ELR (cell line): ENCODE results near the gene CXorf58.
A peak's percentile ranks its signal among the peaks of the same experiment; 100 is the strongest.
"Not testable (repeated sequence)": the region's sequence is repeated elsewhere in the genome, so short reads cannot be mapped to it uniquely, and the experiment has no call there.

ENCODE experiments used
- DNase-seq: peaks from one replicate; pipeline ENCODE4 v3.0.0-alpha.2; 2015; ENCODE audit warnings: low read depth

CXorf58 gene, protein sequence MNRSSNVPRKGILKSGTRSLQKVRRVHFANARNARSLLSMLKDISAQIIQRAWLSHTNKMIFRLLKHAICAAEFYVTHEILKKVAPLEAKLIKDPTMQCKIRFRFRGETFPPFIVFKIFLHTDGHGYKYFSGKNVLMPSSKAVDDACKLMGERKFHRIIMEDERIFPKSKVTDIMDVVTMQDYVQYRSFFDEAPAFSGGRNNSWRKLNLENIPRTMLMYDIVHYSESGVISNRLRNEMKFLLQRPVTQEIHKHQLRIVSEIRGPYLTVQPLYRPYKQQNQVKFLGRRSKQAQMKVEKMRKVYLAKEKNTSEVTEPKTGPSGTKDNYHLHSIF

DNA sequence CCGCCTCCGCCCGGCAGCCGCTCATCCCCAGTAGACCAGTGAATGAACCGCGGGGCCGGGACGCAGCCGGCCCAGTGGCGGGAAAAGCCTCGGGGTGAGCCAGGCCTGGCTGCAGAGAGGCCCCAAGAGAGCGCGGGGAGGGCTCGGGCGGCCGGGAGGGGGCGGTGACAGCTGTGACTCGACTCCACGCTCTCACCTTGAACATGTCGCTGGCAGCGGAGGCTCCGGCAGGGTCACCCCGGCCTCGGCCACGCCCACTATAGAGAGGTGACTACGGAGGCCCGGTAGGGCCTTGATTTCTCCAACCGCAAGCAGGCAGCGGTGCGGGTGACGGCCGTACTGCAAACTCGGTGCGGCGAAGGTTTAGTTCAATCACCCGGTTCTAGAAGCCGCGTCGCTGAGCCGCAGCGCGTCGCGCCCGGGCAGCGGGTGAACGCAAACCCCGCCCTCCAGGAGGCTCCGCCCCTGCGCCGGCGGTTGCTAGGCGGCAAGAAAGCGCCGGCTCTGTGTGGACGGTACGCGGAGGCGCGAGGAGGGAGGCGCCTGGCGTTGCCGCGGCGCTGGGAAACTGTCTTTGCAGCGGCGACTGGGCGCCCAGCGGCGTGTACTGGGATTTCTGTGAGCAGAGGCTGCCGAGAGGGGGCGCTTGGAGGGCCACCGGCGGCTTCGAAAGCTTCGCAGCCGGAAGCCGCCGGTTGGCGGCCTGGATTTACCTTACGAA is at the start of gene CXorf58, which contains the start of gene APOO:
CXorf58 (plus strand) TSS at position 509 of the 721 bp plus-strand sequence. CDS start 2,297 bp downstream, outside the sequence.
APOO (minus strand) TSS at position 441 of the 721 bp plus-strand sequence; CDS start at position 205, 236 bp downstream.
- peak; percentile 90 for DNase-seq

DNA sequence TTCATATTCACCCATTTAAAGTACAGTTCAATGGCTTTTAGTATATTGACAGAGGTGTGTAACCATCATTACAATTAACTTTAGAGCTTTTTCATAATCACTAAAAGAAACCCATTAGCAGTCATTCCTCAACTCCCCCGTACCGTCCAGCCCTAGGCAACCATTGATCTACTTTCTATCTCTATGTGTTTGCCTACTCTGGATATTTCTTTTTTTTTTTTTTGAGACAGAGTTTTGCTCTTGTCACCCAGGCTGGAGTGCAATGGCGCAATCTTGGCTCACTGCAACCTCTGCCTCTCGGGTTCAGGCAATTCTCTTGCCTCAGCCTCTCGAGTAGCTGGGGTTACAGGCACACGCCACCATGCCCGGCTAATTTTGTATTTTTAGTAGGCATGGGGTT is 48.6 kb upstream of the CXorf58 start:
- not testable (repeated sequence) for DNase-seq

GRCh38 chrX:23861215-23861896 is 46.5 kb upstream of the CXorf58 start:
- DNase-seq, result no peak

GRCh38 chrX:23861952-23862351 is 45.9 kb upstream of the CXorf58 start:
- DNase-seq, result not testable (repeated sequence)

DNA sequence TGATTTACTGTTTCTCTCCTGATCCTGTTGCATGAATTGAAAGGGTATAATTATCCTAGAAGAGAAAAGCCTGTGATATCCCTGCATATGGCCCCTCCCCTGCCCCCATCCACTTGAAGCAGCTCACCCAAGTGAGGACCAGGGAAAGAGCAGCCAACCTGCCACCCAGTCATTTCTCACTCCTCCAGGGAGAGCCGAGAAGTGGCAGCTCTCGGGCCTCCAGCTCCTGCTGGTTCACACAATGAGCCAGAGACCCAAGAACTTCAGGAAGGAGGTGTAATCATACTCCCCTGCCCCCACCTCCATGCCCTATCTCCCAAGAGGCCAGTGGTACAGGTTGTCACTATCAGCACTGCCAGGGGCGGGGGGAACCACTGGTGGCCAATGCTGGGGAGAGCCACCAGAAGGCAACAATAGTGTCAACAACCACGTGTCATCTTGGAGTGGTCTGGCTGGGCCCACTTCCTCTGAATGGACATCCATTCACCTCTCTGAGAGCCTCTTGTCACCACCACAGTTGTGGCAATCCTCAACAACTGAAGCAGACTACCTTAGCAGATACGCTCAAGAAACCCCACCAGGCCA is 43.0 kb upstream of the CXorf58 start:
- no peak for DNase-seq

- DNase-seq, result no peak
Measured at GRCh38 chrX:23870041-23870440, 37.8 kb upstream of the CXorf58 start.

DNA sequence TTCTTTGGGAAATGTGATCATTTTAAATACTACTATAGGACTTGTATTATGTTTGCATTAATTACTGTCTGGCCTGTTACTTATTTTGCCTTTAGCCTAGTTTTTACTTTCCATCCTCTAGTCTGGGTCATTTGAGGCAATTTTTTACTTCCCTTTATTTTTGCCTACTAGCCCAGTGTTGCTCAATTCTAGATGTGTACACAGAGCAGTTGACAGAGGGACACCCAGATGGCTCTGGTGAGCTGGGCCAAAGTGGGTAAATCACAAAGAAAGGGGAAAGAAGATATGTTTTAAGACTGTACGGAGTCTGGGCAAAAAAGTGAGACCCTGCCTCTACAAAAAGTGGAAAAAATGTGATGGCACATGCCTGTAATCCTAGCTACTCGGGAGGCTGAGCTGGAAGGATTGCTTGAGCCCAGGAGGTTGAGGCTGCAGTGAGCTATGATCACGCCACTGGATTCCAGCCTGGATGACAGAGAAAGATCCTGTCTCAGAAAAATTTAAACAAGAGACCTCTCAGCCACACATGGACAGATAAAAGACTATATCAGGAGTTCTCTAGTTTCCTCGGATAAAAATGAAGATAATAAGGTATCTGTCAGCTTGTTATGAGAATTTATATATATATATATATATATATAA is 35.8 kb upstream of the CXorf58 start:
- DNase-seq, result no peak

DNA sequence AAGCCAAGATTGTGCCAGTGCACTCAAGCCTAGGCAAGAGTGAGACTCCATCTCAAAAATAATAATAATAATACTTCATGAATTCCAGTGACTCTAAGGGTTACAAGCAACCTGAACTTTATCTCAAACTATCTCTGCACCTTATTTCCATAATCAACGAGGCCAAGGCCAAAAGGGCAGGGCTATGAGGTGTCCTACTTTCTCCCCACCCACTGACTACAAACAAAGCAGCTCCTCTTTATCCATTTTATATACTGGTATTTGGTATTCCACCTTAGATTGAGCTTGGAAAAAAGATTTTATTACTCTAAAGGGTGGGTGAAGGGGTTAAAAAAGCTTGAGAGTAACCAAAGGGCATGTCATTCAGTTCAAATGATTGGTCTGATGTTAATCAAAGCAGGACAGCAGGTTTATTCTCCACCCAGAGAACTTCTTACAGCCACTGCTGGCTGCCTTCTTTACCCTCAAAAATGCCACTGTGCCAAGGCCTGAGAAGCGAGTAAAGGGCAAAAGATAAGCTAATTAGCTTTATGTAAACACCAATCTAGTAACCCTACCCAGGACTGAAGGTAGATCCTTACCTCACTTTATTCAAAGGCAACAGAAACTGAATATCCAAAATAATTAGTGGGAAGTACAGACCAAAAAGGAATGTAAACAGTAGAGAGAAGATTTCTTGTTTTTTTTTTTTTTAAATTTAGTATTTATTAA is 28.3 kb upstream of the CXorf58 start:
- DNase-seq, result no peak

DNA sequence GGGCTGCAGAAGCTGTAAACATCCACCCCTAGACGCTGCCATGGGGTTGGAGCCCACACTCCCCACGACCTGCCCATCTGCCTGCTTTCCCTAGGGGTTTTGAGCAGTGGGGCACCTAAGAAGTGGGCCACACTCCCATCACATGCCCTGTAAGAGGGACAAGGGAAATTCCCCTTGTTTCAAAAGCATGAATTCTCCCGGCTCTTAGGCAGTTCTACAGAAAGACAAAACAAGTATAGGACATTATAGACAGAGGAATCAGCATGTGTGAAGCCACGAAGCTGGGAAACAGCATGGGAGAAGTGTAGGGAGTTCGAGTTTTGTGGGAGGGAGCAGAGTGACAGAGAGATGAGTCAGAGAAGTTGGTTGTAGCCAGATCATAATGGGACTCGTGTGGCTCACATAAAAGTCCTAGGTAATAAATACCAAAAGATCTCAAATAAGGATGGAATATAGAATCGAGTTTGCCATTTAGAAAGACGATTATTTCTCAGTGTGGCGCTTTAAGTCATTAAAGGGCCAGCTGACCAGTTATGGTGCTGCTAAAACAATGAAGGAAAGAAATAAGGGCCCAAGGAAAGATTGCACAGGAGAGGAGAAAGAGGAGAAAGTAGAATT is 24.0 kb upstream of the CXorf58 start:
- peak; percentile 87 for DNase-seq

GRCh38 chrX:23884427-23885024 is 23.3 kb upstream of the CXorf58 start:
- DNase-seq, result peak; percentile 85

GRCh38 chrX:23885803-23886202 is 22.0 kb upstream of the CXorf58 start:
- no peak for DNase-seq

- no peak for DNase-seq
Measured at GRCh38 chrX:23887451-23887850, 20.4 kb upstream of the CXorf58 start.

- DNase-seq, result no peak
Measured at GRCh38 chrX:23887918-23888317, 19.9 kb upstream of the CXorf58 start.

DNA sequence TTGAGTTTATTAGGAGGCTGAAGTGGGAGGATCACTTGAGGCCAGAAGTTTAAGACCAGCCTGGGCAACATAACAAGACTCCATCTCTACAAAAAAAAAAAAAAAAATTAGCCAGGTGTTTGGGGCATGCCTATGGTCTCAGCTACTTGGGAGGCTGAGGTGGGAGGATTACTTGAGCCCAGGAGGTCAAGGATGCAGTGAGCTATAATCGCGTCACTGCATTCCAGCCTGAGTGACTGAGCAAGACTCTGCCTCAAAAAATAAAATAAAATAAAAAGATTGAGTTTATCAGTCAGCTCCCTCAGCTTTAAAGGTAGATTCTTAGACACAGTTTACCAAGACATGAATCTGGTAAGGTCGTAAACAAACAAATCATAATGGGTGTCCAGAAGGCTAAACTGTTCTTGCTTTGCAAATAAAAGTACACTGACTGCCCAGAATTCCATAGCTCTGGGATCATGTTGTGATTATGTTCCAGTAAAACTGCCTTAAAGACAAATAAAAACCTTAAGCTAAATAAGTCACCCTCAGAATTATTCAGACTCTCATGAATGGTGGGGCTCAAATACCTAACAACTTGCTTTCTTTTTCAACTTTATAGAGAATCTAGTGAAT is 18.8 kb upstream of the CXorf58 start:
- DNase-seq, result peak; percentile 51

- peak; percentile 46 for DNase-seq
Measured at GRCh38 chrX:23890933-23891332, 16.9 kb upstream of the CXorf58 start.

DNA sequence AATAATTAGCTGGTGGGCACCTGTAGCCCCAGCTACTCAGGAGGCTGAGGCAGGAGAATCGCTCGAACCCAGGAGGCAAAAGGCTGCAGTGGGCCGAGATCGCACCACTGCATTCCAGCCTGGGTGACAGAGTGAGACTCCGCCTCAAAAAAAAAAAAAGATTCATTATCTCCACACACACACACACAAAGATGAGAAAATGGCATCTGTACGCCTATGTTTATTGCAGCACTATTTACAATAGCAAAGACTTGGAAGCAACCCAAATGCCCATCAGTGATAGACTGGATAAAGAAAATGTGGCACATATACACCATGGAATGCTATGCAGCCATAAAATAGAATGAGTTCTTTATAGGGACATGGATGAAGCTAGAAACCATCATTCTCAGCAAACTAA is 12.8 kb upstream of the CXorf58 start:
- DNase-seq, result not testable (repeated sequence)

DNA sequence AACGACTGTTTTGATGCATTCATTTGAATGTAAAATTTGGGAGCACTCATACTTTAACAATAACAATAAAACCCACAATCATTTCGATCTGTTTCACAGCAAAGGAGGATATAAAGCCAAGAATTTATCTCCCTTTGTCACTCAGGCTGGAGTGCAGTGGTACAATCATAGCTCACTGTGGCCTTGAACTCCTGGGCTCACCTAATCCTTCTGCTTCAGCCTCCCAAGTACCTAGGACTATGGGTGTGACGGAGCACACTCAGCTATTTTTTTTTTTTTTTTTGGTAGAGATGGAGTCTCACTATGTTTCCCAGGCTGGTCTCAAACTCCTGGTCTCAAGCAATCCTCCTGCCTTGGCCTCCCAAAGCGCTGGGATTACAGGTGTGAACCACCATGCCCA is 11.3 kb upstream of the CXorf58 start:
- not testable (repeated sequence) for DNase-seq

DNA sequence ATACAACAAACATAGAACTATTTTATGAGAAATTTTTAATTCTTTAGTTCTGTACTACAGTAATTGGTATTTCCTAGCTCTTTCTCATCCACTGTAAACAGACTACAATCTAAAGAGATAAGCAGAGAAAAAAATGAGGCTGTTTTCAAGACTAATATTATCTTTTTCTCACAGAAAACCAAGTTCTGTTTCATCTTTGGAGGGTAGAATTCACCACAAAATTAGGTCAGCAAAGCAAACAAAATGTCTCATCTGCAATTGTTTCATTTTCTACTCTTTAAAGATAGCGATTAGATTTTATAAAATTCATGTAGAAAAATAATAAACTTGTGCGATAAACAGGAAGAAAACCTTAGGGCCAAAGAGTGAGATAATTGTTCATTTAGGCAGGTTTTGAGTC is 10.8 kb upstream of the CXorf58 start:
- DNase-seq, result no peak

GRCh38 chrX:23898412-23898959 is 9.3 kb upstream of the CXorf58 start:
- peak; percentile 68 for DNase-seq
